Suprapubic skin (tissue), 4 donors: ENCODE results near the gene RAB26. TPM values are rescaled to one million over a fixed set of nuclear protein-coding genes. Genes with fewer than 3 reads are reported as not detected.

Experiments
- DNase-seq, 2 donors: peaks; one replicate each; pipeline ENCODE4 v3.0.0-alpha.2; 2019; ENCODE audit warnings: low spot score in 2 of 2
- H3K27ac ChIP-seq: fragments of 200-600 bp; sonication (generic); one replicate; pipeline ENCODE4 v1.5.1; 2019
- H3K27me3 ChIP-seq: fragments of 200-600 bp; sonication (generic); one replicate; pipeline ENCODE4 v1.5.1; 2019
- H3K36me3 ChIP-seq: fragments of 200-600 bp; sonication (generic); one replicate; pipeline ENCODE4 v1.5.1; 2019
- H3K4me1 ChIP-seq: fragments of 200-600 bp; sonication (generic); one replicate; pipeline ENCODE4 v1.5.1; 2019
- H3K4me3 ChIP-seq: fragments of 200-600 bp; sonication (generic); one replicate; pipeline ENCODE4 v1.5.1; 2019; ENCODE audit warnings: mild to moderate bottlenecking
- H3K9me3 ChIP-seq: fragments of 200-600 bp; sonication (generic); one replicate; pipeline ENCODE4 v1.5.1; 2019
- EP300 ChIP-seq: sonication (generic); formaldehyde crosslinking; IDR thresholded peaks from one replicate; pipeline ENCODE4 v1.6.1; 2017; ENCODE audit warnings: antibody characterized with exemption
- POLR2A ChIP-seq, 2 donors: fragments of 450-650 bp; IDR thresholded peaks; one replicate each; pipeline ENCODE4 v1.6.1; 2017; ENCODE audit warnings: antibody characterized with exemption in 2 of 2, mild to moderate bottlenecking in 2 of 2, moderate library complexity in 2 of 2
- POLR2AphosphoS5 ChIP-seq, 3 donors: sonication (generic); formaldehyde crosslinking; IDR thresholded peaks; one replicate each; pipeline ENCODE4 v1.6.1; 2017; ENCODE audit warnings: antibody characterized with exemption in 3 of 3
- WGBS: methylation state at CpG from one replicate; pipeline ENCODE4 v1.1.5; 2018; 5-methylcytosine and 5-hydroxymethylcytosine counted together
- total RNA-seq, 4 donors: library from RNA; depleted of rRNA; stranded (reverse); fragments of >200 nt; gene quantifications; one replicate each; pipeline ENCODE4 v1.1.0, GENCODE V29; 2016
- TF ChIP-seq, protein P1 (sequence below), 2 donors: fragments of 200-600 bp in 1 of 2; fragments of 450-650 bp in 1 of 2; sonication (generic) in 1 of 2; IDR thresholded peaks; one replicate each; pipeline ENCODE4 v1.5.1; 2016 to 2019; ENCODE audit warnings: antibody characterized with exemption in 2 of 2, mild to moderate bottlenecking in 1 of 2, moderate library complexity in 1 of 2

The RAB26 gene
- total RNA-seq, 4 donors from 2014 or later, result 0.64 to 3.0 (median 1.4) TPM

DNA sequence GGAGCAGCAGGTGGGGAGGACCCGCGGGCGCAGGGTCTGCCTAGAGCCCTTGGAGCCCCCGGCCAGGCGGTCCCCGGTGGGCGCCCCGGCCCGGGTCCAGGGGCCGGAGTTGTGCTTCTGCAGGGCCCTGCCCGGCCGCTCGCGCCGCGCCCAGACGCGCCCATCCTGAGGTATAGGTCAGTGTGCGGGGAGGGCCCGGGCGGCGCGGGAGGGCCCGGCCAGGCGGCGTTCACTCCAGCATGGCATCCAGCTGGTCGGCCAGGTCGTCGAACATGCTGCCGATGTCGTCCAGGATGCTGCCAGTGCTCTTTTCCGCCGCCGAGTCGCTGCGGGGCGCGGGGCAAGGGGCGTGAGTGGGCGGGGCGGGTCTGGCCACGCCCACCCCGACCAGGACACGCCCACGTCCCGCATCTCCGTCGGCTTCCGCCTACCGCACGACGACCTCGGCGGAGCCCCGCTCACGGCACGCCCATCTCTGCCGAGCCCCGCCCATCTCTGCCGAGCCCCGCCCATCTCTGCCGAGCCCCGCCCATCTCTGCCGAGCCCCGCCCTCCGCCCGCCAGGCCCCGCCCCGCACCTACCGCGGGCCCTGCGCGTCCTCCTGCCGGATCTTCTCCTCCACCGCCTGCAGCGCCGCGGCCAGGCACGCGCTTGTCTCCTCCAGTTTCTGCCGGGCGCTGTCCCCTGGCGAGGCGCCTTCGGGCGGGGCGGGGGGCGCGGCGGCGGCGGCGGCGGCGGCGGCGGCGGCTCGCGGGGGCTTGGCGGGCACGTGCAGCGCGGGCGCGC, 30.1 kb downstream of the RAB26 start:
- TF ChIP-seq POLR2AphosphoS5 (IDR thresholded peaks at IDR 0.05) (no peak), POLR2A (IDR thresholded peaks at IDR 0.05) (no peak), EP300 (no peak)
- TF ChIP-seq, protein P1, sequence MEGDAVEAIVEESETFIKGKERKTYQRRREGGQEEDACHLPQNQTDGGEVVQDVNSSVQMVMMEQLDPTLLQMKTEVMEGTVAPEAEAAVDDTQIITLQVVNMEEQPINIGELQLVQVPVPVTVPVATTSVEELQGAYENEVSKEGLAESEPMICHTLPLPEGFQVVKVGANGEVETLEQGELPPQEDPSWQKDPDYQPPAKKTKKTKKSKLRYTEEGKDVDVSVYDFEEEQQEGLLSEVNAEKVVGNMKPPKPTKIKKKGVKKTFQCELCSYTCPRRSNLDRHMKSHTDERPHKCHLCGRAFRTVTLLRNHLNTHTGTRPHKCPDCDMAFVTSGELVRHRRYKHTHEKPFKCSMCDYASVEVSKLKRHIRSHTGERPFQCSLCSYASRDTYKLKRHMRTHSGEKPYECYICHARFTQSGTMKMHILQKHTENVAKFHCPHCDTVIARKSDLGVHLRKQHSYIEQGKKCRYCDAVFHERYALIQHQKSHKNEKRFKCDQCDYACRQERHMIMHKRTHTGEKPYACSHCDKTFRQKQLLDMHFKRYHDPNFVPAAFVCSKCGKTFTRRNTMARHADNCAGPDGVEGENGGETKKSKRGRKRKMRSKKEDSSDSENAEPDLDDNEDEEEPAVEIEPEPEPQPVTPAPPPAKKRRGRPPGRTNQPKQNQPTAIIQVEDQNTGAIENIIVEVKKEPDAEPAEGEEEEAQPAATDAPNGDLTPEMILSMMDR (IDR thresholded peaks at IDR 0.05), result no peak
- Histone ChIP-seq H3K27me3 (no peaks in the 10 kb centered on the region), H3K36me3 (peaks cover 45% of the 10 kb centered on the region), H3K4me1 (peaks cover 13% of the 10 kb centered on the region), H3K27ac (no peak overlapping the region), H3K9me3 (no peaks in the 10 kb centered on the region), H3K4me3 (peak overlapping the region; percentile 36)
- no peak for DNase-seq
- 33% methylated on average over 33 of the region's 106 CpGs for WGBS

DNA sequence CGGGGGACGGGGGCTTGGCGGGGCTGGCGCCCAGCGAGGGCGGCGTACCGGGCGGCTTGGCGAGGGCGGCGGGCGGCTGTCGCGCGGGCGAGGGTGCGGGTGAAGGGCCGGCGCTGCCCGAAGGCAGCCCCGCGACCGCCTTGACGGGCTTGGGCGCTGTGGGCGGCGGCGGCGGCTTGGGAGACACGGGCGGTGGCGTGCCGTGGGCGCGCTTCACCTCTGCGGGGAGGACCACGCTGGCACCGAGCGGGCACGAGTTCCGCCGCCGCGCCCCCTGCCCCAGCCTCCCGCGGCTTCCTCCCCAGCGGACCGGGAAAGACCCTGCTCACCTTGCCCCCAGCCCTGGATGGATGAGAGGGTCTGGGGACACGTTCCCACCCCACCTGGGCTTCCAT, 30.7 kb downstream of the RAB26 start:
- Histone ChIP-seq H3K36me3 (peaks cover 39% of the 10 kb centered on the region), H3K9me3 (no peaks in the 10 kb centered on the region), H3K4me1 (peaks cover 13% of the 10 kb centered on the region), H3K27me3 (no peaks in the 10 kb centered on the region), H3K27ac (peak overlapping the region; percentile 35), H3K4me3 (peak overlapping the region; percentile 36)
- no peak for DNase-seq
- no peak for TF ChIP-seq EP300
- no peak for TF ChIP-seq POLR2AphosphoS5 (IDR thresholded peaks at IDR 0.05)
- TF ChIP-seq, protein P1 (IDR thresholded peaks at IDR 0.05), result no peak
- TF ChIP-seq POLR2A (IDR thresholded peaks at IDR 0.05), result no peak
- no CpG with 5 or more reads among the region's 50 CpGs for WGBS

DNA sequence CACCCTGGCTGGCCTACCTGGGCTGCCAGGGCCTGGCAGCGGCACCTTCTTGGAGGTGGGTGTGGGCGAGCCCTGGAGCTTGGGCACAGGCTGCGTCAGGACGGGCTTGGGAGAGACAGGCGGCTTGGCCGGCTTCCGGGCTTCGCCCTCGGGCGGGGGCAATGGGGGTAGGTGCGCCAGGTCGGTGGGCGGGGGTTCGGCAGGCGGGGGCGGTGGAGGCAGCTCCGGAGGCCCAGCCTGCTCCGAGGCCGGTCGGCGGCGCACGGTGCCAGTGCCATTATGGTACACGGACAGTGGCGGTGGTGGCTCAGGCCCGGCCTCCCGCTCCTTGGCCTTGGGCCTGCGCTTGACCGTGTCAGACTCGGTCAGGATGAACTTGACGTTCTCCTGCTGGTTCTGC, 31.2 kb downstream of the RAB26 start:
- DNase-seq, result no peak
- no peaks in the 10 kb centered on the region for H3K9me3 ChIP-seq
- TF ChIP-seq POLR2A (IDR thresholded peaks at IDR 0.05) (no peak), POLR2AphosphoS5 (IDR thresholded peaks at IDR 0.05) (no peak), EP300 (no peak)
- TF ChIP-seq, protein P1 (IDR thresholded peaks at IDR 0.05), result no peak
- peak overlapping the region; percentile 36 for H3K4me3 ChIP-seq
- 65% methylated on average over 7 of the region's 31 CpGs for WGBS
- H3K27ac ChIP-seq, result peak overlapping the region; percentile 35
- peaks cover 34% of the 10 kb centered on the region for H3K36me3 ChIP-seq
- no peaks in the 10 kb centered on the region for H3K27me3 ChIP-seq
- peaks cover 13% of the 10 kb centered on the region for H3K4me1 ChIP-seq

DNA sequence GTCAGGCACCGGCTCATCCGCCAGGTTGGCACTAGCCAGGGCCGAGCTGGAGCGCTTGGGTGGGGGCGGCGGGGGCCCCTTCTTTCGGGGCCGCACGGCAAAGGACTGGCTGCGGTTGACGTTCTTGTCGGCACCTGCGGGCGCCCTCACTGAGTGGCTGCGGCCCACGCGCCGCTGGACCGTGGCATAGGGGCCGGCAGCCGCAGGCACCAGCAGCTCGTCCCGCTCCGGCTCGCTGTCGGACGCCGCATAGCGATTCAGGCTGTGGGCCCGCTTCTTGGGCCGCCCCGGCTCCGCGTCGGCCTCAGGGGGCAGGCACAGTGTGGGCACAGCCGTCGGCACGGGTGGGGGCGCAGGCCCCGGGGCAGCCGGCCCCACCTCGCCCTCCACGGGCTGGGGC, 32.0 kb downstream of the RAB26 start:
- 92% methylated on average over 25 of the region's 43 CpGs for WGBS
- TF ChIP-seq POLR2AphosphoS5 (IDR thresholded peaks at IDR 0.05) (no peak), POLR2A (IDR thresholded peaks at IDR 0.05) (no peak), EP300 (no peak)
- TF ChIP-seq, protein P1 (IDR thresholded peaks at IDR 0.05), result no peak
- Histone ChIP-seq H3K4me3 (no peak overlapping the region), H3K9me3 (no peaks in the 10 kb centered on the region), H3K27me3 (no peaks in the 10 kb centered on the region), H3K27ac (no peak overlapping the region), H3K4me1 (peaks cover 13% of the 10 kb centered on the region), H3K36me3 (peaks cover 25% of the 10 kb centered on the region)
- DNase-seq, result no peak

DNA sequence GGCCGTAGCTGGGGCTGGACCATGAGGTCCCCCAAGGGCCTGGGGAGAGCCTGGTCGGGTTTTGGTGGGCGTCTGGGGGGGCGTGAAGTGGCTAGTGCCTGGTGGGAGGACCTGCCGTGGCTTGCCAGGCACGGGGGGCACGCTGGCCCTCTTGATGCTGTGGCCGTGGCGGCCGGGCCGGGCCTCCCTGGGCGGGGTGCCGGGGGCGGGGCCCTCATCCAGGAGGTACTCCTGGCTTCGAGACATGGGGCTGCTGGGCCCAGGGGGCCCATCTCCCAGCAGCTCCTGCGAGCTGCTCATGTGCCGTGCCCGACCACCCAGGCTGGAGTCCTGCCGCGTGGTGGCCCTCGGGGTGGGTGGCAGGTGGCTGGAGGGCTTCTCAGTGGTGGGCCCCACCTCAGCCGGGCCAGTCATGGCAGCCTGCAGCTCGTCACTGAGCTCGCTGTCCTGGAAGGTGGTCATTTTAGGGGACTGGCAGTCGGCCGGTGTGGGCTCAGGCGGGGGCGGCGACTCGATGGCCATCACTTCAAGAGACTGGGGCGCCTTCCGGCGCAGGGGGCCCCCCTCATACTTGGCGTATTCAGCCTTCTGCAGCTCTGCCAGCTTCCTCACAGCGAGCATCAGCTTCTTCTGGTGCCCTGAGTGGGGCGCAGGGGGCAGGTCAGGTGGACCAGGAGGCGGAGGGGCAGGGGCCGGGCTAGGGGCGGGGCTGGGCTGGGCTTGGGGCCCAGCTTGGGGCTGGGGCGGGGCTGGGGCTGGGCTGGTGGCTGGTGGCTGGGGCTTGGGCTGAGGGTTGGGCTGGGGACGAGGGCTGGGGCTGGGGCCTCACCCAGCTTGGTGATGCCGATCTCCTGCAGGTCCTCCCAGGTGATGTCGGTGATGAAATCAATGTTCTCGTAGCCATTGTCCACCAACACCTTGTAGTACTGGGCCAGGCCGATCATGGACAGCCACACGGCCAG, 32.8 kb downstream of the RAB26 start:
- WGBS, result 82% methylated on average over 19 of the region's 46 CpGs
- TF ChIP-seq POLR2AphosphoS5 (IDR thresholded peaks at IDR 0.05), result no peak
- no peak for TF ChIP-seq EP300
- TF ChIP-seq POLR2A (IDR thresholded peaks at IDR 0.05), result no peak
- TF ChIP-seq, protein P1 (IDR thresholded peaks at IDR 0.05), result no peak

More for the DNA sequence above, 32.8 kb downstream of the RAB26 start:
- Histone ChIP-seq H3K9me3 (no peaks in the 10 kb centered on the region), H3K27me3 (no peaks in the 10 kb centered on the region), H3K27ac (no peak overlapping the region), H3K4me1 (peaks cover 13% of the 10 kb centered on the region), H3K4me3 (no peak overlapping the region), H3K36me3 (peaks cover 18% of the 10 kb centered on the region)
- no peak for DNase-seq
